Neural progenitor cell (in vitro differentiated cells): ENCODE measurements around the gene SPSB4.

Experiments
- CTCF ChIP-seq: fragments of 200-600 bp; sonication (generic); IDR thresholded peaks from 2 replicates; pipeline ENCODE4 v1.5.1; 2017; ENCODE audit warnings: antibody characterized with exemption, mild to moderate bottlenecking
- EZH2phosphoT487 ChIP-seq: fragments of 200-600 bp; sonication (generic); IDR thresholded peaks from 2 replicates; pipeline ENCODE4 v1.6.1; 2017; ENCODE audit warnings: antibody characterized with exemption

- TF ChIP-seq CTCF (no peak), EZH2phosphoT487 (no peak)
Measured at GRCh38 chr3:141087076-141087777, 36.1 kb downstream of the SPSB4 start.
